Panc1 (cell line): ENCODE data around the gene FSIP1.

Source experiments
- POLR2AphosphoS5 ChIP-seq: IDR thresholded peaks from 2 replicates; pipeline ENCODE4 v1.6.1; 2012; ENCODE audit warnings: mild to moderate bottlenecking, low read depth, low read length, moderate library complexity
- SIN3A ChIP-seq: IDR thresholded peaks from 2 replicates; pipeline ENCODE4 v1.6.1; 2012; ENCODE audit warnings: low read depth, mild to moderate bottlenecking, low read length, moderate library complexity, borderline replicate concordance; ENCODE audit not compliant: insufficient read depth
- TCF7L2 ChIP-seq: IDR thresholded peaks from 2 replicates; pipeline ENCODE4 v1.6.1; 2011; ENCODE audit warnings: mild to moderate bottlenecking, low read depth, low read length, inconsistent platforms
- TF ChIP-seq, protein P1 (sequence below): fragments of 450-650 bp; IDR thresholded peaks from 2 replicates; pipeline ENCODE4 v1.5.1; 2017; ENCODE audit warnings: mild to moderate bottlenecking
- TF ChIP-seq, protein P2 (sequence below), 2 experiments: IDR thresholded peaks; 2 replicates each; pipeline ENCODE4 v1.6.1; 2011 to 2012; ENCODE audit warnings: low read depth in 2 of 2, control low read depth in 1 of 2, low read length in 1 of 2, mild to moderate bottlenecking in 1 of 2, moderate library complexity in 1 of 2; ENCODE audit not compliant: insufficient read depth in 1 of 2

GRCh38 chr15:39595338-39596221 is 187.1 kb downstream of the FSIP1 start:
- TF ChIP-seq, protein P1, sequence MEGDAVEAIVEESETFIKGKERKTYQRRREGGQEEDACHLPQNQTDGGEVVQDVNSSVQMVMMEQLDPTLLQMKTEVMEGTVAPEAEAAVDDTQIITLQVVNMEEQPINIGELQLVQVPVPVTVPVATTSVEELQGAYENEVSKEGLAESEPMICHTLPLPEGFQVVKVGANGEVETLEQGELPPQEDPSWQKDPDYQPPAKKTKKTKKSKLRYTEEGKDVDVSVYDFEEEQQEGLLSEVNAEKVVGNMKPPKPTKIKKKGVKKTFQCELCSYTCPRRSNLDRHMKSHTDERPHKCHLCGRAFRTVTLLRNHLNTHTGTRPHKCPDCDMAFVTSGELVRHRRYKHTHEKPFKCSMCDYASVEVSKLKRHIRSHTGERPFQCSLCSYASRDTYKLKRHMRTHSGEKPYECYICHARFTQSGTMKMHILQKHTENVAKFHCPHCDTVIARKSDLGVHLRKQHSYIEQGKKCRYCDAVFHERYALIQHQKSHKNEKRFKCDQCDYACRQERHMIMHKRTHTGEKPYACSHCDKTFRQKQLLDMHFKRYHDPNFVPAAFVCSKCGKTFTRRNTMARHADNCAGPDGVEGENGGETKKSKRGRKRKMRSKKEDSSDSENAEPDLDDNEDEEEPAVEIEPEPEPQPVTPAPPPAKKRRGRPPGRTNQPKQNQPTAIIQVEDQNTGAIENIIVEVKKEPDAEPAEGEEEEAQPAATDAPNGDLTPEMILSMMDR, result no peak
- TF ChIP-seq, protein P2, sequence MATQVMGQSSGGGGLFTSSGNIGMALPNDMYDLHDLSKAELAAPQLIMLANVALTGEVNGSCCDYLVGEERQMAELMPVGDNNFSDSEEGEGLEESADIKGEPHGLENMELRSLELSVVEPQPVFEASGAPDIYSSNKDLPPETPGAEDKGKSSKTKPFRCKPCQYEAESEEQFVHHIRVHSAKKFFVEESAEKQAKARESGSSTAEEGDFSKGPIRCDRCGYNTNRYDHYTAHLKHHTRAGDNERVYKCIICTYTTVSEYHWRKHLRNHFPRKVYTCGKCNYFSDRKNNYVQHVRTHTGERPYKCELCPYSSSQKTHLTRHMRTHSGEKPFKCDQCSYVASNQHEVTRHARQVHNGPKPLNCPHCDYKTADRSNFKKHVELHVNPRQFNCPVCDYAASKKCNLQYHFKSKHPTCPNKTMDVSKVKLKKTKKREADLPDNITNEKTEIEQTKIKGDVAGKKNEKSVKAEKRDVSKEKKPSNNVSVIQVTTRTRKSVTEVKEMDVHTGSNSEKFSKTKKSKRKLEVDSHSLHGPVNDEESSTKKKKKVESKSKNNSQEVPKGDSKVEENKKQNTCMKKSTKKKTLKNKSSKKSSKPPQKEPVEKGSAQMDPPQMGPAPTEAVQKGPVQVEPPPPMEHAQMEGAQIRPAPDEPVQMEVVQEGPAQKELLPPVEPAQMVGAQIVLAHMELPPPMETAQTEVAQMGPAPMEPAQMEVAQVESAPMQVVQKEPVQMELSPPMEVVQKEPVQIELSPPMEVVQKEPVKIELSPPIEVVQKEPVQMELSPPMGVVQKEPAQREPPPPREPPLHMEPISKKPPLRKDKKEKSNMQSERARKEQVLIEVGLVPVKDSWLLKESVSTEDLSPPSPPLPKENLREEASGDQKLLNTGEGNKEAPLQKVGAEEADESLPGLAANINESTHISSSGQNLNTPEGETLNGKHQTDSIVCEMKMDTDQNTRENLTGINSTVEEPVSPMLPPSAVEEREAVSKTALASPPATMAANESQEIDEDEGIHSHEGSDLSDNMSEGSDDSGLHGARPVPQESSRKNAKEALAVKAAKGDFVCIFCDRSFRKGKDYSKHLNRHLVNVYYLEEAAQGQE (IDR thresholded peaks at IDR 0.05; ENCODE audit: insufficient read depth in 1 of 2, low read depth in 2 of 2, low read length in 1 of 2), result no peak
- TF ChIP-seq POLR2AphosphoS5, result no peak
- TF ChIP-seq TCF7L2, result no peak
- TF ChIP-seq SIN3A, result no peak
